GM21381 (cell line): ENCODE measurements around the gene SUPT5H.
A peak's percentile ranks its signal among the peaks of the same experiment; 100 is the strongest.

Experiments
- ATAC-seq: cut with Tn5 transposase; IDR thresholded peaks from one replicate; pipeline ENCODE4 v1.9.1; 2021; ENCODE audit warnings: mild to moderate bottlenecking, moderate library complexity; ENCODE audit not compliant: unreplicated experiment

SUPT5H gene

DNA sequence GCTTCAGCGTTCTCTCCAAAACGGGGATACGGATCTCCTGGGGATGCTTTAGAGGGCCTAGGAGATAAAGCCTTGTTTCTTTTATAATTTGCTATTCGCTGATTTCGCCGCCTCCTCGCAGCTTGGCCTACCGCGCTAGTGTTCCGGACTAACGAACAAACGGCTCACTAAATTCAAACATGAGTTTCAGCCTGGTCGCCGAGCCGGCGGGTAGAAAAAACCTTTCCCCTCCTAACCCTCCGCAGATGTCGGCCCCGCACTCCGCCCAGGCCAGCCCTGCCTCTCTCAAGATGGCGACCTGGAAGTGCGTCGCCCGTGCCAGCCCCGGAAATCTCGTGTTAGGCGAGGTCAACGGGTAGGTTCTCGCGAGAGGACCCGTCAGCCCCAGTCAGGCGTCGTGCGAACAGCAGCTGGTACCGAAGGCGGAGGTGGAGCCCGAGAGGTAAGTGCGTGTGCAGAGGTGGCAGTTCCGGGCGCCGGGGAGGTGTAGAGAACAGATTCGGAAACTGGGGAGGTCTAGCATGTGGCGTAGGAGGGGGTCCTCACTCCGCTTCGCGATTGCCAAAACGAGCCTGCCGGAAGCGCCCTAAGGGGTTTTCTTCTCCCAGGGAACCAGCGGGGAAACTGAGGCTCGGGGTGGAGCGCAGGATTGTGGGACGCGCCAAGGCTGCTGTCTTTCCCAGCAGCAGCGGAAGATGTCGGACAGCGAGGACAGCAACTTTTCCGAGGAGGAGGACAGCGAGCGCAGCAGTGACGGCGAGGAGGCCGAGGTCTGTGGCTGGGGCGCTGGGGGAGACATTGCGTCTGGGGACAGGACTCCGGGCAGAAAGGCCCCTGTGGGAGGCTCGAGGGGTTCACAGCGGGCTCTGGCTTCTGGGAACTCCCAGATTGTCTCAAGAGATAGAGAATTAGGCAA is at the start of gene SUPT5H:
Gene SUPT5H (plus strand): TSS at position 387 of the 916 bp plus-strand sequence. CDS start 309 bp downstream, at position 696.
- peak; percentile 85 for ATAC-seq

- ATAC-seq = no peak
These were observed 47.8 kb upstream of the SUPT5H start for GRCh38 chr19:39397360-39398296.

- no peak for ATAC-seq
These were observed 47.0 kb upstream of the SUPT5H start for GRCh38 chr19:39398297-39398864.

GRCh38 chr19:39399668-39400050 is 45.7 kb upstream of the SUPT5H start:
- ATAC-seq = no peak

- ATAC-seq = no peak
These were observed 45.3 kb upstream of the SUPT5H start for GRCh38 chr19:39400061-39400460.

DNA sequence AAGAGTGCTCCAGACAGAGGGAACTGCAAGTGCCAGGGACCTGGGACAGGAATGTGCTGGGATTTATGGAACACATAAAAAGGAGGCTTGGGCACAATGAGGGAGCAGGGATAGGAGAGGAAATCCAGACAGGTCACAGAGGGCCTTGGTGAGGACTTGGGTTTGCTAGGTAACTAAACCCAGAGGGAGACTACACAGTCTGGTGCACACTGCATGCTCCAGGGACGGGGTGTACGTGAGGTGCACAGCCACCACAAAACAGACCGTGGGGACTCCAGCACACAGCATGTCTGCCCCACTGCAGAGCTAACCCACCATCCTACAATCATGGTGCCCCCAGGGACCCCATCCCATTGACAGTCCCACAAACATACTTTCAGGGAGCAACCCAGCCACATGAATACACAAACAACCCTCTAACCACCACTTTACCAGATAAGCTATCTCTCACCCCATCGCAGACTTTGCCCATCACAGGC is 44.3 kb upstream of the SUPT5H start:
- no peak for ATAC-seq

DNA sequence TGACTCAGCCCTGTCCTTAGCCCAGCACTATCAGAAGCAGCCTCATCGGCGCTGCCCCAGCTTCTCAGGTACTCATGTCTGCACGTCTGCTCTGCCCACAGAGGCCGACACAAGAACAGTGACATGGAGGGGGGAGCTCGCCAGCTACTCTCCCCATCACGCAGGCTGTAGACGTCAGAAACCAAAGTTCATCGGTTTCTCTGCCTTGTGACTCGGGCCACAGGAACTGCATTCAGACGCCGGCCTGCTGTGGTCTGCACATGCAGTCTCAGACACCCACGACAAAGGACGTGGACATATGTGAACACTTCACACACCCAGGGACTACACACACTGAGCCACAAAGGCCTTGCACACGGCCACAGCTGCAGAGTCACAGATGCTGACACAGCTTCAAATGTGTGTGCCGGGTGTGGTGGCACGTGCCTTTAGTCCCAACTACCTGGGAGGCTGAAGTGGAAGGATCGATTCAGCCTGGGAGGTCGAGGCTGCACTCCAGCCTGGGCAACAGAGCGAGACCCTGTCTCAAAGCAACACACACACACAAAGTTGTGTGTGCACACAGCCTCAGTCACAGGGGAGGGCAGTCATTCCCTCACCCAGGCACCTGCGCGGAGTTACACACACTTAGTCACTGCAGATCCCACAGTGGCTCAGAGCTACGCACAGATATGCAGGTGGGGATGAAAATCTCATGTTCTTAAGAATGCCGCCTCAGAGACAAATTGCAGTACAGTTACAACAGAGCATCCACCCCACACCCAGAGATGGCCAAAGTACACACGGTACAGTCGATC is 43.6 kb upstream of the SUPT5H start:
- ATAC-seq = no peak

DNA sequence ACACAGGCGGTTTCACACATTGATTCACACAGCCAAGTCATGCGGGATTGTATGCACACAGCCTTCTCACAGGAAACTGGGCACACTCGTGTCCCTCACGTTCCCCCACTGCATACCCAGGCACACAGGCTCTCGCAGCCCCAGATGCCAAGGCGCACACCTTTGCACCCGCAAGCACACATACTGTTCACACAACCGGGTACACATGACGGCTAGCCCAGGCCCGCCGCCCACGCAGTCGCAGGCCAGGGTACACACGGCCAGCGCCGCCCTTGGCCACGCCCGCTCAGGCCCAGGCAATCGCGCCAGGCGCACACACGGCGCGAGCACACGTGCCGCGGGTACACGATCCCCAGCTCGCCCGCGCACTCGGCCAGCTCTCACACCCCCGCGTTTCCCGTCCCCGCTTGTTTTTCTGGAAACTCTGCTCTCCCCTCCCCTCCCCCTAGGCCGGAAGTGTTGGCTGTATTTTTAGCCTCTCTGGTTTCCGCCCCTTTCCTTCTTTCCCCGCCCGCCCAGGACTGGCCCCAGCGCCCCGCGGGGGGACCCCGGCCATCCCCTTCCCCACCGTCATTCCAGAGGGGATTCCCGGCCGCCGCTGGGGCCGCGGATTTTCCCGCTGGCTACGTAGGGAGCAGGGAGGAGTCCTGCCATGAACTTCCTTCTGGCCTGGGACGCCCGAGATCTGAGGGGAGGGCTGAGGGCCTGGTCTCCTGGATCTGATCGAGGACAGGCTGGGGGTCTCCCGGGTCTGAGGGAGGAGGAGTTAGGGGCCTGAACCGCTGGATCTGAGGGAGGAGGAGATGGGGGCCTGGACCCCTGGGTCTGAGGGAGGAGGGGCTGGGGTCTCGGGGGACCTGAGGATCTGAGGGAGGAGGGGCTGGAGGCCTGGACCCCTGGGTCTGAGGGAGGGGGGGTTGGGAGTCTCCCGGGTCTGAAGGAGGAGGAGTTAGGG is 42.8 kb upstream of the SUPT5H start:
- ATAC-seq = peak; percentile 29

DNA sequence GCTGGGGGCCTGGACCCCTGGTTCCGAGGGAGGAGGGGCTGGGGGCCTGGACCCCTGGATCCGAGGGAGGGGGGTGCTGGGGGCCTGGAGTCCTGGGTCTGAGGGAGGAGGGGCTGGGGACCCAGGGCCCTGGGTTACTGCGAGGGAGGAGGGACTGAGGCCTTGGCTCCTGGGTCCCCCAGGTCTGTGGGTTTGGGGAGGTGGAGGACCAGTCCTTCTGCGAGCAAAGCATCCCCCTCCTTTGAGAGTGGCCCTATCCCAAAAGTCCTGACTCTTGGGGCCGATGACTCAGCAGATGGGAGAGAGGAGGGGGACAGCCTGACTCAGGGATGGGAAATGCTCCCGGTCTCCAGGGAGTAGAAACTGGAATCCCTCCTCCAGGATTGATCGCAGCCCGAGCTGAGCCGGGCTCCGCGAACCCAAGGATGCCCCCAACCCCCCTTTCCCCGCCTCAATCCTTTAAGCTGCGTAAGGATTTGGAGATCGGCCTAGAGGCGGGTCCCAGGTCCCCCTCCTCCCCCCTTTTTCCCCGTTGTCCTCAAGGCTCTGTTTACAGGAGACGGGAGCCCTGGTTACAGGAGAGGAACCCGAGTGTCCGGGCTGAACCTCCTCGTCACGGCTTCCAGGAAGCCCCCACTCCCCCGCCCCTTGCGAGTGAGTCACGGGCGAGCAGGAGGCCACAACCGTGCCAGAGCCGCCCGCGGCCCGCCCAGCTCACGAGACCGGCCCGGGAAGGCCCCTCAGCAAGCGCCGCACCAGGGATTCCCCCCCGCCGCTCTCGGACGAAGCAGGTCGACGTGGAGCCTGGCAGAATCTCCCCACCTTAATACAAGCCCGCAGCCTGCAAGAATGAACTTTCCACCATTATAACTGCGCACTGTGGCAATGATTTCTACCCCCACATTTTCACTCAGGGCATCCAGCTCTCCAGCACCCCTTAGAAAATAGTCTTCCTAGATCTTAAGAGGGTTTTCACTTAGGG is 41.8 kb upstream of the SUPT5H start:
- ATAC-seq = no peak

- no peak for ATAC-seq
These were observed 40.0 kb upstream of the SUPT5H start for GRCh38 chr19:39405261-39405957.

DNA sequence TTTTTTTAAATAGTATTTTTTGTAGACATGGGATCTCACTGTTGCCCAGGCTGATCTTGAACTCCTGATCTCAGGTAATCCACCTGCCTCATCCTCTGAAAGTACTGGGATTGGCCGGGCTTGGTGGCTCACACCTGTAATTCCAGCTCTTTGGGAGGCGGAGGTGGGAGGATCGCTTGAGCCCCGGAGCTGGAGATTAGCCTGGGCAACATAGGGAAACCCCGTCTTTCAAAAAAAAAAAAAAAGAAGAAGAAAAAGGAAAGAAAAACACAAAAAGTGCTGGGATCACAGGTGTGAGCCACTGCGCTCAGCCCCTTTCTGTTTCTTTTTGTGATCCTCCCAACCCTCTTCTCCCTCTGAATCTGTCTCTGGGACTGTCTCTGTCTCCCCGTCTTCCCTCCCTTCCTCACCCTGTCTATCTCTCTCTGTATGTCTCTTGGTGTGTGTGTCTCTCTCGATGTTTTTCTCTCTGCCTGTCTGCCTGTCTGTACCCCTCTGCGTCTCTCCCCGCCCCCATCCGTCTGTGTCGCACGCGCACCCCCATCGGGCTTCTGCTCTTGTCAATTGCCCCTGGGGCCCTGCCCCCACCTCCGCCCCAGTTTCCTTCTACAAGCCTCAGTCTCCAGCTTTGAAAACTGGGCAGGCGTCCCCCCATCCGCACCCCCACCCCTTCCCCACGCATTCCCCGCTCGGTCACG is 39.3 kb upstream of the SUPT5H start:
- ATAC-seq = no peak

DNA sequence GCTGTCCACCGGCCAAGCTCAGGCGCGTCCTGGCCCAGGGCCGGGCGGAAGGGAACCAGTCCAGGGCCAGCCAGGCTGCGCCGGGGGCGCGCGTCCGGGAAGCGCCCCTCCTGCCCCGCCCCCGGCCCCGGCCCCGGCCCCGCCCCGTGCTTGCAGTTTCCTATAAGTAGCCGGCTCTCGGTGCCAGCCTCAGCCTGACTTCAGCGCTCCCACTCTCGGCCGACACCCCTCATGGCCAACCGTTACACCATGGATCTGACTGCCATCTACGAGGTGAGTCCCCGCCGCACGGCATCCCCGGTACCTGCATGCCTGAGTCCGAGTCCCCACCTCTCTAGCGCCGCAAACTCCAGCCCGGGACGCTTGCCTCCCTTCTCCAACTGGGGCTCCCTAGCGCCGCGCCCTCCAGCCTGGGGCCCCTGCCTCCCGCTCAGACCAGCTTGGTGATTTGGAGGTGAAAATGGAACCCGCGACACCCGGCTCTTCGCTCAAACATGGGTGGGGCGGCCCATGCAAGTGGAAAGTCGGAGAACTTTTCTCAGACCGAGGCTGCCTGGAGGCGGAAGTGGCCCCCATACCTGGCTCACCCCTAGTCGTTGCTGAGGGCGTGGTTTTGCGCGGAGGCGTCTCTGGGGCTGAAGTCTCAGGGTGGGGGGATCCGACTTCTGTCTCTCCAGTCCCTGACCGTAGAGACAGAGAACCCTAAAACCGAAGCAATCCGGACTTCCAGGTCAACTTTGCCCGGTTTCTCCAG is 38.5 kb upstream of the SUPT5H start, which contains the start of gene ZFP36:
Gene ZFP36 (plus strand): TSS at position 192 of the 754 bp plus-strand sequence. CDS start 58 bp downstream, at position 250.
- no peak for ATAC-seq

DNA sequence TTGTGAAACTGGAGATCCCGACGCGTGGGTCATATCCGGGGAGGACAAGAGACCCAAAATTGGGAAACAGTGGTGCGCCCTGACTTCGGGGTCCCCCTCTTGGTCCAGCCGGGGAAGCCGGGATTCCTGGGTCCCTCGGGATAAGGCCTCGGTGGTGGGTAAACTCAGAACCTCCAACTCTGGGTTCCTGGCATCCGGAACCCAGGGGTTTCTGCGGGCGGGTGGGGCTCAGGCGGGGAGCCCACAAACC is 38.0 kb upstream of the SUPT5H start:
- no peak for ATAC-seq

- ATAC-seq = no peak
These were observed 37.6 kb upstream of the SUPT5H start for GRCh38 chr19:39407660-39408391.

GRCh38 chr19:39408392-39409207 is 36.8 kb upstream of the SUPT5H start:
- ATAC-seq = no peak
